Measurements from ENCODE around the gene DCC. TPM values are rescaled to one million over a fixed set of nuclear protein-coding genes. Genes with fewer than 3 reads are reported as not detected.

DCC gene
- total and polyA plus RNA-seq, 5 donors from 2014 or later = not detected

DNA sequence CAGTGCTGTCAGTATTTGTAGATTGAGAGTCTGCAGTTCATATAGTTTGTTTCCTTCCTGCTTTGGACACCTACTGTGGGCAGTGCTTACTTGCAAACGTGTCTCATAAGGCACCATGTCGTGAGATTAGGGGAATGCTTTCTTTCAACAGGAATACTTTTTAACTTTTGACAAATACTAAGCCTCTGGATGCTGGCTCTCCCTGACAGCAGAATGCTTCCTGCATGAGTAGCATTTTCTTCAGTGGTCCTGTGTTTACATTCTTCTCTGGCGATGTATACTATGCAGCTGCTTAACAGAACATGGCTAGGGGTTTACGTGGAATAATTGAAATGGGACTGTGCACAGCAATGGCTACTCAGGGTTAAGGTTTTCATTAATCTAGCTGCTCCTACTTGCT lies 1077.0 kb downstream of the DCC start:
- Mint-ChIP-seq H3K27me3 (peaks cover 6% of the 10 kb centered on the region), H3K27ac (no peak overlapping the region), H3K4me3 (no peak overlapping the region), H3K9me3 (peaks cover 0 to 6% (median 0%) of the 10 kb centered on the region in 7 donors), H3K36me3 (no peaks in the 10 kb centered on the region), H3K4me1 (peaks cover 0 to 6% (median 0%) of the 10 kb centered on the region in 4 donors)
- H3K9me3 ChIP-seq (ENCODE audit: control insufficient read depth in 2 of 2, low read length in 2 of 2) = no peaks in the 10 kb centered on the region
- H3K27me3 ChIP-seq (ENCODE audit: control insufficient read depth, insufficient read depth, low read length) = no peaks in the 10 kb centered on the region
- H3K4me3 ChIP-seq (ENCODE audit: low read depth, low read length) = no peak overlapping the region
- H3K4me1 ChIP-seq (ENCODE audit: control insufficient read depth, insufficient read depth, low read length, poor library complexity, severe bottlenecking) = no peaks in the 10 kb centered on the region
- no peak overlapping the region for H3K27ac ChIP-seq (ENCODE audit: insufficient read depth, low read length, poor library complexity, severe bottlenecking)
- H3K36me3 ChIP-seq (ENCODE audit: control insufficient read depth, insufficient read depth, low read length) = no peaks in the 10 kb centered on the region
- ATAC-seq (ENCODE audit: low read depth in 2 of 2) = no peak
- no peak for DNase-seq

DNA sequence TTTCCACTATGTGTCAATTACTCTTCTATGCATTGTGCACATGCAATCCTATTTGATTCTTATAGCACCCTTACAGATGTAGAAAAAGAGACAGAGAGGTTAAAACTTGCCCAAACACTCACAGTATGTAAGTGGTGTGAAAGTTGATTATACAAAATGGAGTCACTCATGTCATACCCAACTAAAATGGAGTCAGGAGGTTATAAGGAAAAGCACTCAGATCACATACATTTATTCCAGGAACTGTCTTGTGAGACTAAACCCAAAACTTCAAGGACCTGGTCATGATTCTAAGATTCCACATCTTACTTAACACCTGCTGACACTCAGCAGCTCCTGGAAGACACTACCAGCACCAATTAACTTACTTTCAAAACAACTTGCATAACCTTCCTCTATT lies 1081.9 kb downstream of the DCC start:
- Histone ChIP-seq H3K9me3 (ENCODE audit: control insufficient read depth in 2 of 2, low read length in 2 of 2) (peaks cover 0 to 3% of the 10 kb centered on the region in 2 experiments), H3K27me3 (ENCODE audit: control insufficient read depth, insufficient read depth, low read length) (no peaks in the 10 kb centered on the region), H3K4me3 (ENCODE audit: low read depth, low read length) (no peak overlapping the region), H3K36me3 (ENCODE audit: control insufficient read depth, insufficient read depth, low read length) (no peaks in the 10 kb centered on the region), H3K4me1 (ENCODE audit: control insufficient read depth, insufficient read depth, low read length, poor library complexity, severe bottlenecking) (no peaks in the 10 kb centered on the region), H3K27ac (ENCODE audit: insufficient read depth, low read length, poor library complexity, severe bottlenecking) (no peak overlapping the region)
- Mint-ChIP-seq H3K9me3 (peaks cover 0 to 6% (median 2%) of the 10 kb centered on the region in 7 donors), H3K4me3 (no peak overlapping the region), H3K4me1 (peaks cover 0 to 6% (median 0%) of the 10 kb centered on the region in 4 donors), H3K27ac (no peak overlapping the region), H3K36me3 (no peaks in the 10 kb centered on the region), H3K27me3 (peaks cover 2% of the 10 kb centered on the region)
- ATAC-seq (ENCODE audit: low read depth in 2 of 2) (no peak), DNase-seq (no peak)

DNA sequence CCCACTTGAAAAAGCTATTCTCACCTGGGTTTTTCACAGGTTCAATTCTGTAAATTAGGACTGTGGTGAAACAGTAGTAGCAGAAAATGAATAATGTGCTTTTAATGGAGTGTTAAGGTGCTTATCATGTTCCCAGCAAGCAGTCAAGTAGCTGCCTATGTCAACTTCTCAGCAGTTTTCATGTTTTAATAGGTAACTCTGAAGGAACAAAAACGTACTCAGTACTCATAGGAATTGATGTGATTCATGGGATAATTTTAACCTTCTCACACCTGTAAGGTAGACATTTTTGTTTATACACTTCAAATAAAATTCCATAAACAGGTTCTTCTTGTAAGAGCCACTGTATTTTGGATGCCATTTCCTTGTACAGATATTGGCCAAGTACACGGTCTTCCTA lies 1082.9 kb downstream of the DCC start:
- no peak overlapping the region for H3K27ac Mint-ChIP-seq
- Histone ChIP-seq H3K27ac (ENCODE audit: insufficient read depth, low read length, poor library complexity, severe bottlenecking) (no peak overlapping the region), H3K36me3 (ENCODE audit: control insufficient read depth, insufficient read depth, low read length) (no peaks in the 10 kb centered on the region), H3K9me3 (ENCODE audit: control insufficient read depth in 2 of 2, low read length in 2 of 2) (peaks cover 0 to 3% of the 10 kb centered on the region in 2 experiments), H3K27me3 (ENCODE audit: control insufficient read depth, insufficient read depth, low read length) (no peaks in the 10 kb centered on the region), H3K4me3 (ENCODE audit: low read depth, low read length) (no peak overlapping the region), H3K4me1 (ENCODE audit: control insufficient read depth, insufficient read depth, low read length, poor library complexity, severe bottlenecking) (no peaks in the 10 kb centered on the region)
- no peaks in the 10 kb centered on the region for H3K27me3 Mint-ChIP-seq
- DNase-seq (no peak), ATAC-seq (ENCODE audit: low read depth in 2 of 2) (no peak)
- peaks cover 0 to 6% (median 2%) of the 10 kb centered on the region in 7 donors for H3K9me3 Mint-ChIP-seq
- no peak overlapping the region for H3K4me3 Mint-ChIP-seq
- H3K4me1 Mint-ChIP-seq = peaks cover 0 to 6% (median 0%) of the 10 kb centered on the region in 4 donors
- no peaks in the 10 kb centered on the region for H3K36me3 Mint-ChIP-seq

DNA sequence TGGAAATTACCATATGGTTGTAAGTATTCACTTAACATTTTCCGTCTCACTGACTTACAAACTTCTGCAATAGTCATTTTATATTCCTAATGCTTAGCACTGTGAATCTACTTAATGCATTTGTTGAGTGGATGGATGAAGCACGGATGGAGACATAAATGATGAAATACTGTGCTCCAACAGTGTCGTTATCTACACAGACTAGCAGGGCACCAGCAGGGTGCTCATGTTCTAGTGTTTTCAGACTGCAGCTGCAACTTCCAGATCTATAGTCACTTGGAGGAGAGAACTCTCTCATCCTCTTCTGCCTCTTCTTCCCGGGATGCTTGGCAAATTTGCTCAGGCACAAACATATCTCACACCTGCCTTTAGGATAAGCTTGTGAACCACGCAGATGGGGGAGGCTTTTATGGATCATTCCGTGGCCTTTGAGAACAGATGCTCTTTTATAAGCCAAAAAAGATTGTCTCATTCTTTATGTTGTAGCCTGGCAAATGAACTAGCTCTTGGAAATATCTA lies 1086.7 kb downstream of the DCC start:
- Mint-ChIP-seq H3K4me1 (no peaks in the 10 kb centered on the region), H3K36me3 (no peaks in the 10 kb centered on the region), H3K27me3 (no peaks in the 10 kb centered on the region), H3K4me3 (no peak overlapping the region), H3K9me3 (peaks cover 0 to 4% (median 2%) of the 10 kb centered on the region in 7 donors), H3K27ac (no peak overlapping the region)
- H3K9me3 ChIP-seq (ENCODE audit: control insufficient read depth in 2 of 2, low read length in 2 of 2) = peaks cover 0 to 3% of the 10 kb centered on the region in 2 experiments
- no peaks in the 10 kb centered on the region for H3K4me1 ChIP-seq (ENCODE audit: control insufficient read depth, insufficient read depth, low read length, poor library complexity, severe bottlenecking)
- no peaks in the 10 kb centered on the region for H3K36me3 ChIP-seq (ENCODE audit: control insufficient read depth, insufficient read depth, low read length)
- no peaks in the 10 kb centered on the region for H3K27me3 ChIP-seq (ENCODE audit: control insufficient read depth, insufficient read depth, low read length)
- no peak overlapping the region for H3K27ac ChIP-seq (ENCODE audit: insufficient read depth, low read length, poor library complexity, severe bottlenecking)
- ATAC-seq (ENCODE audit: low read depth in 2 of 2) = no peak
- H3K4me3 ChIP-seq (ENCODE audit: low read depth, low read length) = no peak overlapping the region
- no peak for DNase-seq

DNA sequence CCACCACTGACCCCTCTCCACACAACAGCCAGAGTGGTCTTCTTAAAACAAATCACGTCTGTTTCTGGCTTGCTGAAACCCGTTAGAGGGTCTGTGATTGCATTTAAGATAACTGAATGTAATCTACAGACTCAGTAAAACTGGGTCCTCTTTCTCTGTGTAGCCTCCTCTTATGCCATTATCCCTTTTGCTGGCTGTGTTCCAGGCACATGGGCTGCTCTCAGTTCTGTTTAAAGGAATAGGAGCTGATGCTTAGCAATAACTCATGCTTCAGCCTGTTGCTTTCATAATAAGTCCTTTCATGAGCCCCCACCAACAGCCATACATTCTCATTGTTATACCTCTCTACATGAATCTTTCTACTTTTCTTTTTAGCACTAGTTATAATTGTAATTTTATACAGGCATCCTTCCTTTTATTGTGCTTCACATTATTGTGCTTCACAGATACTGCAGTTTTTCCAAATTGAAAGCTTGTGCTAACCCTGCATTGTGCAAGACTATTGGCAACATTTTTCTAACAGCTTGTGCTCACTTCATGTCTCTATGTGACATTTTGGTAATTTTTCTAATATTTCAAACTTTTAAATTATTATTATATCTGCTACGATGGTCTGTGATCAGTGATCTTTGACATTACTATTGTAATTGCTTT lies 1101.9 kb downstream of the DCC start:
- H3K4me1 ChIP-seq (ENCODE audit: control insufficient read depth, insufficient read depth, low read length, poor library complexity, severe bottlenecking) = no peaks in the 10 kb centered on the region
- no peak overlapping the region for H3K4me3 ChIP-seq (ENCODE audit: low read depth, low read length)
- no peaks in the 10 kb centered on the region for H3K36me3 Mint-ChIP-seq
- no peaks in the 10 kb centered on the region for H3K36me3 ChIP-seq (ENCODE audit: control insufficient read depth, insufficient read depth, low read length)
- no peak for DNase-seq
- H3K27me3 ChIP-seq (ENCODE audit: control insufficient read depth, insufficient read depth, low read length) = no peaks in the 10 kb centered on the region
- H3K4me1 Mint-ChIP-seq = no peaks in the 10 kb centered on the region
- ATAC-seq (ENCODE audit: low read depth in 2 of 2) = no peak
- H3K9me3 ChIP-seq (ENCODE audit: control insufficient read depth in 2 of 2, low read length in 2 of 2) = no peaks in the 10 kb centered on the region
- no peak overlapping the region for H3K27ac Mint-ChIP-seq
- H3K9me3 Mint-ChIP-seq = peaks cover 0 to 8% (median 0%) of the 10 kb centered on the region in 7 donors
- H3K27ac ChIP-seq (ENCODE audit: insufficient read depth, low read length, poor library complexity, severe bottlenecking) = no peak overlapping the region
- H3K27me3 Mint-ChIP-seq = no peaks in the 10 kb centered on the region
- no peak overlapping the region for H3K4me3 Mint-ChIP-seq

GRCh38 chr18:53442415-53442783 lies 1102.4 kb downstream of the DCC start:
- Mint-ChIP-seq H3K27ac (no peak overlapping the region), H3K36me3 (no peaks in the 10 kb centered on the region), H3K27me3 (no peaks in the 10 kb centered on the region), H3K9me3 (peaks cover 0 to 8% (median 0%) of the 10 kb centered on the region in 7 donors), H3K4me3 (no peak overlapping the region), H3K4me1 (no peaks in the 10 kb centered on the region)
- ATAC-seq (ENCODE audit: low read depth in 2 of 2) (no peak), DNase-seq (no peak)
- Histone ChIP-seq H3K4me3 (ENCODE audit: low read depth, low read length) (no peak overlapping the region), H3K9me3 (ENCODE audit: control insufficient read depth in 2 of 2, low read length in 2 of 2) (no peaks in the 10 kb centered on the region), H3K27ac (ENCODE audit: insufficient read depth, low read length, poor library complexity, severe bottlenecking) (no peak overlapping the region), H3K4me1 (ENCODE audit: control insufficient read depth, insufficient read depth, low read length, poor library complexity, severe bottlenecking) (no peaks in the 10 kb centered on the region), H3K36me3 (ENCODE audit: control insufficient read depth, insufficient read depth, low read length) (no peaks in the 10 kb centered on the region), H3K27me3 (ENCODE audit: control insufficient read depth, insufficient read depth, low read length) (no peaks in the 10 kb centered on the region)

DNA sequence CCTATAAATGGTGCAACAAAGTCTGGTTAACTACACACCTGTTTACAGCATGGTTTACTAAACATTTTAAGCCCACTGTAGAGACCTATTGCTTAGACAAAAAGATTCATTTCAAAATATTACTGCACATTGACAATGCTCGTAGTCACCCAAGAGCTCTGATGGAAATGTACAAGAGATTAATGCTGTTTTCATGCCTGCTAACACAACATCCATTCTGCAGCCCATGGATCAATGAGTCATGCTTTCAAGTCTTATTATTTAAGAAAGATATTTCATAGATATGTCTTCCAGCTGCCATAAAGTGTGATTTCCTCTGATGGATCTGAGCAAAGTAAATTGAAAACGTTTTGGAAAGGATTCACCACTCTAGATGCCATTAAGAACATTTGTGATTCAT lies 1103.3 kb downstream of the DCC start:
- no peaks in the 10 kb centered on the region for H3K4me1 ChIP-seq (ENCODE audit: control insufficient read depth, insufficient read depth, low read length, poor library complexity, severe bottlenecking)
- ATAC-seq (ENCODE audit: low read depth in 2 of 2) (no peak), DNase-seq (no peak)
- no peaks in the 10 kb centered on the region for H3K9me3 ChIP-seq (ENCODE audit: control insufficient read depth in 2 of 2, low read length in 2 of 2)
- H3K36me3 ChIP-seq (ENCODE audit: control insufficient read depth, insufficient read depth, low read length) = no peaks in the 10 kb centered on the region
- Mint-ChIP-seq H3K4me1 (no peaks in the 10 kb centered on the region), H3K36me3 (no peaks in the 10 kb centered on the region), H3K27me3 (no peaks in the 10 kb centered on the region), H3K4me3 (no peak overlapping the region), H3K9me3 (peaks cover 0 to 5% (median 0%) of the 10 kb centered on the region in 7 donors), H3K27ac (no peak overlapping the region)
- no peaks in the 10 kb centered on the region for H3K27me3 ChIP-seq (ENCODE audit: control insufficient read depth, insufficient read depth, low read length)
- no peak overlapping the region for H3K4me3 ChIP-seq (ENCODE audit: low read depth, low read length)
- no peak overlapping the region for H3K27ac ChIP-seq (ENCODE audit: insufficient read depth, low read length, poor library complexity, severe bottlenecking)

DNA sequence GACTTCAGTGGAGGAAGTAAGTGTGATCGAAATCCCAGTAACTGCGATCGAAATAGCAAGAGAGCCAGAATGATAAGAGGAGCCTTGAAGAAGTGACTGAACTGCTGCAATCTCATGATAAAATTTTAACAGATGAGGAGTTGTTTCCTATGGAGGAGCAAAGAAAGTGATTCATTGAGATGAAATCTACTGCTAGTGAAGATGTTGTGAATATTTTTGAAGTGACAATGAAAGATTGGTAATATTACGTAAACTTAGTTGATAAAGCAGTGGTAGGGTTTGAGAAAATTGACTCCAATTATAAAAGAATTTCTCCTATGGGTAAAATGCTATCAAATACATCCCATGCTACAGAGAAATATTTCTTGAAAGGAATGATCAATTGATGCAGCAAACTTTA lies 1103.8 kb downstream of the DCC start:
- Histone ChIP-seq H3K4me3 (ENCODE audit: low read depth, low read length) (no peak overlapping the region), H3K27me3 (ENCODE audit: control insufficient read depth, insufficient read depth, low read length) (no peaks in the 10 kb centered on the region), H3K36me3 (ENCODE audit: control insufficient read depth, insufficient read depth, low read length) (no peaks in the 10 kb centered on the region), H3K9me3 (ENCODE audit: control insufficient read depth in 2 of 2, low read length in 2 of 2) (no peaks in the 10 kb centered on the region), H3K4me1 (ENCODE audit: control insufficient read depth, insufficient read depth, low read length, poor library complexity, severe bottlenecking) (no peaks in the 10 kb centered on the region), H3K27ac (ENCODE audit: insufficient read depth, low read length, poor library complexity, severe bottlenecking) (no peak overlapping the region)
- ATAC-seq (ENCODE audit: low read depth in 2 of 2) (no peak), DNase-seq (no peak)
- Mint-ChIP-seq H3K27ac (no peak overlapping the region), H3K4me1 (no peaks in the 10 kb centered on the region), H3K27me3 (no peaks in the 10 kb centered on the region), H3K36me3 (no peaks in the 10 kb centered on the region), H3K9me3 (peaks cover 0 to 5% (median 0%) of the 10 kb centered on the region in 7 donors), H3K4me3 (no peak overlapping the region)
